ENCODE results near the gene SCUBE3. TPM values are rescaled to one million over a fixed set of nuclear protein-coding genes. Genes with fewer than 3 reads are reported as not detected.

SCUBE3 gene
- not detected in 2 replicates for total RNA-seq (2011; cell fraction: chromatin; rRNA removed; ENCODE audit: low replicate concordance)
- total RNA-seq (2011; cell fraction: nucleolus; rRNA removed) = not detected in 2 replicates
- total RNA-seq (2011; cell fraction: nucleoplasm; rRNA removed) = not detected in 2 replicates
- total RNA-seq (2014; rRNA removed) = not detected in 2 replicates
- not detected in 2 replicates for total RNA-seq (2014; rRNA removed; fragmentation: Illumina TruSeq; extraction: Trizol)
- not detected in 2 replicates for total RNA-seq (2015; rRNA removed; fragmentation: Illumina TruSeq; extraction: Trizol)
- total RNA-seq (2021) = 0.02 TPM in 1 of 2 replicates, not detected in the other
- polyA plus RNA-seq (2011; rRNA removed) = not detected in 2 replicates
- not detected in 2 replicates for polyA plus RNA-seq (2011; cell fraction: cytosol; rRNA removed)
- not detected in 2 replicates for polyA plus RNA-seq (2011; cell fraction: nucleus; rRNA removed)
- 0.08 and 0.19 TPM in 2 replicates for polyA plus RNA-seq (2012)
- not detected in 2 replicates for polyA plus RNA-seq (2014; fragmentation: Illumina TruSeq; extraction: Trizol)
- under 1 TPM; 0.01 to 0.11 TPM for polyA plus RNA-seq (2014; fragmentation: Nextera tagmentation; extraction: Ambion mirVana)
- polyA plus RNA-seq (2014; rRNA removed) = not detected in 2 replicates
- polyA minus RNA-seq (2011; rRNA and poly(A)+ RNA removed) = not detected in 2 replicates
- polyA minus RNA-seq (2011; cell fraction: cytosol; rRNA and poly(A)+ RNA removed) = not detected in 2 replicates
- polyA minus RNA-seq (2011; cell fraction: nucleus; rRNA and poly(A)+ RNA removed) = not detected in 2 replicates
- not detected for Bru-seq, nascent RNA
- BruChase-seq, experiment 1, labeled RNA remaining after a 2-hour chase = percentile 3 among the genes with signal in this experiment
- not detected for BruChase-seq, experiment 2, labeled RNA remaining after a 6-hour chase
- long read RNA-seq, experiment 1, partial matches to known transcripts = 0 of 3 reads
- long read RNA-seq, experiment 1, other reads (novel, unspliced or antisense) = 3 of 3 reads
- long read RNA-seq, experiment 2 = 0 reads
- long read RNA-seq, experiment 3 = 0 reads

- no TSS peak for BruUV-seq (replicated peaks)
- intact Hi-C loops (cut with micrococcal nuclease) = no loop called here
- FAIRE-seq (no peak), ATAC-seq (no peak), DNase-seq (ENCODE audit: extremely low read depth in 1 of 4, low spot score in 3 of 4) (peak in 2 of 4 experiments; percentile 66 to 69)
- H3K4me2 ChIP-seq (ENCODE audit: insufficient read depth, low read length) = peak within 1 kb of the TSS; percentile 20; the same call in 1 of the 2 replicates
- no peak within 1 kb of the TSS for H3K27ac ChIP-seq (ENCODE audit: extremely low read depth, low read depth, low read length)
- no peaks in the 10 kb centered on the region for H3K79me2 ChIP-seq (ENCODE audit: control insufficient read depth, insufficient read depth, low read length)
- 28% methylated on average over 36 of the region's 89 CpGs for WGBS (ENCODE audit: insufficient coverage, low coverage, missing lambda C conversion rate)
- ChIA-PET POLR2A (interaction anchor here (0.6 to 2.9 kb wide), 4 partner anchors 9 to 174 kb away, joined by 3 to 7 read pairs (median 5); no protein-coding TSS in a partner anchor), CTCF (ENCODE audit: low intra/inter-chr PET ratio) (no interaction called here)
- H4K20me1 ChIP-seq (replicated peaks; ENCODE audit: control insufficient read depth, insufficient read depth, low read length) = 0 out of 2 replicates have a peak, but pooled peaks cover 21% of the 10 kb centered on the region
- peaks cover 47 to 69% of the 10 kb centered on the region in 2 experiments for H3K27me3 ChIP-seq (ENCODE audit: control insufficient read depth in 2 of 2, insufficient read depth in 2 of 2, low read length in 2 of 2)
- no peaks in the 10 kb centered on the region for H3K9me3 ChIP-seq (replicated peaks; ENCODE audit: control insufficient read depth, insufficient read depth, low read depth, low read length)
- H2AFZ ChIP-seq (ENCODE audit: low read depth, low read length) = no peak within 1 kb of the TSS
- no peaks in the 10 kb centered on the region for H3K36me3 ChIP-seq (ENCODE audit: control insufficient read depth, insufficient read depth, low read length)
- H3K4me1 ChIP-seq (replicated peaks in 1 of 2; ENCODE audit: control insufficient read depth in 2 of 2, insufficient read depth in 2 of 2, low read length in 2 of 2) = peaks cover 4 to 22% of the 10 kb centered on the region in 2 experiments; a peak in 4 of 5 replicates
- in situ Hi-C loops (cut with MboI) = no loop called here
- H3K9me1 ChIP-seq (ENCODE audit: control insufficient read depth, insufficient read depth, low read length) = no peaks in the 10 kb centered on the region
- H3K9ac ChIP-seq (ENCODE audit: insufficient read depth in 1 of 2, low read depth in 2 of 2, low read length in 2 of 2) = no peak within 1 kb of the TSS; a peak in 1 of 4 replicates
- H3K4me3 ChIP-seq = no peak within 1 kb of the TSS
- TF ChIP-seq XRCC3 (IDR thresholded peaks at IDR 0.05) = no peak
- no peak for TF ChIP-seq STAG1 (CRISPR knock-in tag; IDR thresholded peaks at IDR 0.05; ENCODE audit: borderline replicate concordance)
- TF ChIP-seq ZNF512 (tag; IDR thresholded peaks at IDR 0.05) = peak; percentile 85
- peak; percentile 40; the same call in 1 of the 2 replicates for TF ChIP-seq ZNF263 (CRISPR knock-in tag; IDR thresholded peaks at IDR 0.05; ENCODE audit: borderline replicate concordance)
- no peak for TF ChIP-seq MYBL2 (IDR thresholded peaks at IDR 0.05; ENCODE audit: low read depth)
- TF ChIP-seq MYBL2 (CRISPR knock-in tag; IDR thresholded peaks at IDR 0.05; ENCODE audit: borderline replicate concordance) = no peak
- no peak for TF ChIP-seq GTF2A2 (tag; IDR thresholded peaks at IDR 0.05)
- TF ChIP-seq SMARCA5 (IDR thresholded peaks at IDR 0.05) = no peak
- TF ChIP-seq PCBP1 (IDR thresholded peaks at IDR 0.05; ENCODE audit: low read depth, low read length, poor library complexity, severe bottlenecking) = peak; percentile 32
- TF ChIP-seq ZFX (CRISPR knock-in tag; IDR thresholded peaks at IDR 0.05) = no peak
- TF ChIP-seq MECOM (CRISPR knock-in tag; IDR thresholded peaks at IDR 0.05) = no peak
- no peak for TF ChIP-seq CEBPB (tag; IDR thresholded peaks at IDR 0.05)
- TF ChIP-seq PHB (CRISPR knock-in tag; IDR thresholded peaks at IDR 0.05) = no peak
- 0 out of 2 replicates have a peak, but pooled peaks have one; percentile 47 for TF ChIP-seq EZH2 (IDR thresholded peaks at IDR 0.05; ENCODE audit: borderline replicate concordance, low read depth, low read length)
Measured at GRCh38 chr6:35213824-35214756, at the start of gene SCUBE3. SCUBE3 (plus strand) TSS chr6:35213956; CDS start chr6:35214419, 463 bp downstream.
